Astrocyte (in vitro differentiated cells and primary cell): ENCODE data around the gene BMPR1A.

Source experiments
- CTCF ChIP-seq: IDR thresholded peaks from 2 replicates; pipeline ENCODE4 v1.5.1; 2011; ENCODE audit warnings: low read depth, mild to moderate bottlenecking, inconsistent platforms, low read length, moderate library complexity; ENCODE audit not compliant: insufficient read depth
- EZH2 ChIP-seq: IDR thresholded peaks from 2 replicates; pipeline ENCODE4 v1.6.1; 2012; ENCODE audit warnings: mild to moderate bottlenecking, low read length, inconsistent platforms; ENCODE audit not compliant: insufficient read depth

DNA sequence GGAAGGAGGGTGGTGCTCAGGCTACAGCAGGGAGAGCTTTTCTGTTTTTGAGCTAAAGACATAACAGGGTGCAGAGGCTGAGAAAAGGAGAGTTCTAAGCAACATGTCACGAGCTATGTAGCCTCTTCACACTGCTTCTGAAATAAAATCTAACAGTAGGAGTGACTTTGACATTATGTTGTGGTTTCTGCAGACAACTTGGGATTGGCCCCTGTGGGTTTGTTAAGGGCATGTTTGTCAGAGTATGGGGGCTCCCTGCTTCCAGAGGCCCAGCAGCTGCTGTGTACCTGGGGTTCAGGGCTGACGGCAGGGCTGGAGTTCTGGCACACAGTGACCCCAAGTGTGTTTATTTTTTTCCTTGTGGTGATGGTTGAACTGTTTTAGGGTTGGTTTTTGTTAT lies 176.3 kb downstream of the BMPR1A start:
- no peak for TF ChIP-seq CTCF
- TF ChIP-seq EZH2: no peak
